C4-2B (cell line): ENCODE data around the gene RFNG.
A peak's percentile ranks its signal among the peaks of the same experiment; 100 is the strongest.

ENCODE experiments used
- H3K27ac ChIP-seq: fragments of 450-650 bp; 2 replicates; pipeline ENCODE4 v1.5.1; 2017
- CTCF ChIP-seq: fragments of 450-650 bp; conservative IDR thresholded peaks from 2 replicates; pipeline ENCODE4 v1.5.1; 2017; ENCODE audit warnings: mild to moderate bottlenecking
- ZFX ChIP-seq: fragments of 450-650 bp; IDR thresholded peaks from 2 replicates; pipeline ENCODE4 v1.6.1; 2017

The RFNG gene

GRCh38 chr17:82092094-82092586 is 40.5 kb upstream of the RFNG start:
- TF ChIP-seq CTCF (no peak), ZFX (no peak)
- no peak overlapping the region; the same call in 1 of the 2 replicates for H3K27ac ChIP-seq

- no peak overlapping the region; the same call in 1 of the 2 replicates for H3K27ac ChIP-seq
Observed at GRCh38 chr17:82091264-82092066, 39.9 kb upstream of the RFNG start.

GRCh38 chr17:82090549-82091263 is 39.1 kb upstream of the RFNG start:
- TF ChIP-seq CTCF (no peak), ZFX (no peak)
- H3K27ac ChIP-seq = no peak overlapping the region; the same call in 1 of the 2 replicates

More at GRCh38 chr17:82091264-82092066, 39.9 kb upstream of the RFNG start:
- TF ChIP-seq CTCF (no peak), ZFX (no peak)

GRCh38 chr17:82089723-82090548 is 38.3 kb upstream of the RFNG start:
- no peak overlapping the region for H3K27ac ChIP-seq
- TF ChIP-seq ZFX (no peak), CTCF (no peak)

GRCh38 chr17:82088838-82089722 is 37.5 kb upstream of the RFNG start:
- H3K27ac ChIP-seq = peak overlapping the region; percentile 1; the same call in 1 of the 2 replicates
- TF ChIP-seq ZFX (0 out of 2 replicates have a peak, but pooled peaks have one; percentile 12), CTCF (no peak)

GRCh38 chr17:82087961-82088837 is 36.6 kb upstream of the RFNG start:
- TF ChIP-seq CTCF (no peak), ZFX (no peak)
- peak overlapping the region; percentile 1; the same call in 1 of the 2 replicates for H3K27ac ChIP-seq
